Transverse colon (tissue), 4 donors: ENCODE measurements around the gene SCN5A. TPM values are rescaled to one million over a fixed set of nuclear protein-coding genes. Genes with fewer than 3 reads are reported as not detected.

Experiments
- DNase-seq: peaks from one replicate; pipeline ENCODE4 v3.0.0-alpha.2; 2019
- H3K27ac ChIP-seq, 4 donors: fragments of 200-600 bp; sonication (generic); 2 replicates each; pipeline ENCODE4 v1.5.1; 2016 to 2018; ENCODE audit warnings: inconsistent platforms in 4 of 4
- H3K27me3 ChIP-seq: fragments of 200-600 bp; sonication (generic); 2 replicates; pipeline ENCODE4 v1.5.1; 2017; ENCODE audit warnings: inconsistent platforms
- H3K36me3 ChIP-seq, 4 donors: fragments of 200-600 bp; sonication (generic); 2 replicates each; pipeline ENCODE4 v1.5.1; 2017 to 2019; ENCODE audit warnings: inconsistent platforms in 4 of 4
- H3K4me1 ChIP-seq, 4 donors: fragments of 200-600 bp; sonication (generic); 2 replicates each; pipeline ENCODE4 v1.5.1; 2017 to 2020; ENCODE audit warnings: inconsistent platforms in 4 of 4
- H3K4me3 ChIP-seq, 4 donors: fragments of 200-600 bp; sonication (generic); 1 replicate in 1 of 4; 2 replicates in 3 of 4; pipeline versions ENCODE4 v1.5.1 to v1.6.1; 2017 to 2019; ENCODE audit warnings: inconsistent platforms in 4 of 4
- H3K9me3 ChIP-seq, 2 donors: fragments of 200-600 bp; sonication (generic); 2 replicates each; pipeline ENCODE4 v1.5.1; 2017 to 2019; ENCODE audit warnings: inconsistent platforms in 2 of 2
- CTCF ChIP-seq, 5 experiments: fragments of 200-600 bp in 3 of 5; fragments of 450-650 bp in 2 of 5; sonication (generic) in 3 of 5; IDR thresholded peaks; 1 replicate in 2 of 5; 2 replicates in 3 of 5; pipeline ENCODE4 v1.5.1; 2016 to 2017; ENCODE audit warnings: antibody characterized with exemption in 5 of 5, inconsistent platforms in 3 of 5, mild to moderate bottlenecking in 2 of 5, moderate library complexity in 1 of 5
- EP300 ChIP-seq: sonication (generic); formaldehyde crosslinking; IDR thresholded peaks from one replicate; pipeline ENCODE4 v1.6.1; 2017; ENCODE audit warnings: antibody characterized with exemption, low read depth
- POLR2A ChIP-seq: fragments of 450-650 bp; IDR thresholded peaks from one replicate; pipeline ENCODE4 v1.6.1; 2016; ENCODE audit warnings: antibody characterized with exemption, mild to moderate bottlenecking, moderate library complexity
- POLR2AphosphoS5 ChIP-seq, 3 donors: sonication (generic); formaldehyde crosslinking; IDR thresholded peaks; one replicate each; pipeline ENCODE4 v1.6.1; 2016; ENCODE audit warnings: antibody characterized with exemption in 3 of 3
- WGBS, 2 donors: methylation state at CpG; one replicate each; pipeline ENCODE4 v1.1.5; 2018; ENCODE audit warnings: low coverage in 1 of 2; 5-methylcytosine and 5-hydroxymethylcytosine counted together
- in situ Hi-C, 4 donors: fragments of 200-750 bp; cut with MboI; loops; one replicate each; pipeline versions ENCODE4 v1.15.0 to v1.15.1; 2017; ENCODE audit warnings: low sequenced_read_pairs in 3 of 4, low pct_ligation_motif_present in 1 of 4, low pct_unique_long_range_greater_than_20kb in 1 of 4
- intact Hi-C: fragments of 100-400 bp; cut with DNase I; formaldehyde crosslinking; loops from one replicate; pipeline ENCODE4 v1.15.1; 2023; ENCODE audit warnings: low total_unique reads
- total RNA-seq, 4 donors: library from RNA; depleted of rRNA; stranded (reverse); fragments of >200 nt; gene quantifications; one replicate each; pipeline ENCODE4 v1.1.0, GENCODE V29; 2016

The SCN5A gene
- total RNA-seq, 4 donors from 2014 or later: 0.16 to 0.27 TPM; not detected in 2

GRCh38 chr3:38638354-38638753 is 11.1 kb downstream of the SCN5A start:
- intact Hi-C loops: no loop called here
- no peak overlapping the region for H3K4me3 ChIP-seq
- 79% methylated on average over 2 of the region's 2 CpGs; no CpG with 5 or more reads in 1 of the 2 donors for WGBS, 2 donors

GRCh38 chr3:38637906-38638305 is 11.6 kb downstream of the SCN5A start:
- Histone ChIP-seq H3K4me1 (no peaks in the 10 kb centered on the region), H3K4me3 (no peak overlapping the region), H3K36me3 (no peaks in the 10 kb centered on the region), H3K27me3 (no peaks in the 10 kb centered on the region), H3K9me3 (no peaks in the 10 kb centered on the region), H3K27ac (no peak overlapping the region)
- in situ Hi-C loops: no loop called here
- intact Hi-C loops: no loop called here
- DNase-seq: no peak
- WGBS, 2 donors: 53% methylated on average over 5 of the region's 5 CpGs; no CpG with 5 or more reads in 1 of the 2 donors
- no peak for TF ChIP-seq EP300
- no peak for TF ChIP-seq POLR2A
- TF ChIP-seq POLR2AphosphoS5 (IDR thresholded peaks at IDR 0.05): no peak
- TF ChIP-seq CTCF (IDR thresholded peaks at IDR 0.05): no peak

More at GRCh38 chr3:38638354-38638753, 11.1 kb downstream of the SCN5A start:
- in situ Hi-C loops: no loop called here
- H3K4me1 ChIP-seq: no peaks in the 10 kb centered on the region
- DNase-seq: no peak
- no peaks in the 10 kb centered on the region for H3K9me3 ChIP-seq
- TF ChIP-seq POLR2A (no peak), CTCF (IDR thresholded peaks at IDR 0.05) (no peak), EP300 (no peak), POLR2AphosphoS5 (IDR thresholded peaks at IDR 0.05) (no peak)
- no peak overlapping the region for H3K27ac ChIP-seq
- no peaks in the 10 kb centered on the region for H3K36me3 ChIP-seq
- H3K27me3 ChIP-seq: no peaks in the 10 kb centered on the region

DNA sequence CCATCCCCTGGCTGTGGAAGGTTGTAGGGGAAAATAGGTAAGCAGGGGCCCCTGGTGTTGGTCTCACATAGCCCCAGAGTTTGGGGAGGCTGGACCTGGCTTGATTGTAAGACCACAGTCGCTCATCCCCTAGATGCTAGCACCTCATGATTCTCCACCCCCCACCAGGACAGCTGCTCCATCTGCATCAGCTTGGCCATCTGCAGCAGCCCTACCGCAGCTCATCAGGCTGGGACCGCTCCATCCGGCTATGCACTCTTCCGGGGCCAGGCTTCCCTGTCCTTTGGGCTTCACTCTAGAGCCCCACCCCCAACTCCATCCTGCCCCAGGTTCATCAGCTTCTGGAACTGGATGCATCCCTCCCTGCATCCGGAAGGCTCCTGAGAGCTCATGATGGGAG is 12.6 kb downstream of the SCN5A start:
- Histone ChIP-seq H3K4me1 (no peaks in the 10 kb centered on the region), H3K27ac (no peak overlapping the region), H3K9me3 (no peaks in the 10 kb centered on the region), H3K4me3 (no peak overlapping the region), H3K36me3 (no peaks in the 10 kb centered on the region), H3K27me3 (no peaks in the 10 kb centered on the region)
- 83% methylated on average over 6 of the region's 6 CpGs; no CpG with 5 or more reads in 1 of the 2 donors for WGBS, 2 donors
- in situ Hi-C loops: no loop called here
- TF ChIP-seq CTCF (IDR thresholded peaks at IDR 0.05) (no peak), POLR2A (no peak), EP300 (no peak), POLR2AphosphoS5 (IDR thresholded peaks at IDR 0.05) (no peak)
- intact Hi-C loops: no loop called here
- DNase-seq: no peak

DNA sequence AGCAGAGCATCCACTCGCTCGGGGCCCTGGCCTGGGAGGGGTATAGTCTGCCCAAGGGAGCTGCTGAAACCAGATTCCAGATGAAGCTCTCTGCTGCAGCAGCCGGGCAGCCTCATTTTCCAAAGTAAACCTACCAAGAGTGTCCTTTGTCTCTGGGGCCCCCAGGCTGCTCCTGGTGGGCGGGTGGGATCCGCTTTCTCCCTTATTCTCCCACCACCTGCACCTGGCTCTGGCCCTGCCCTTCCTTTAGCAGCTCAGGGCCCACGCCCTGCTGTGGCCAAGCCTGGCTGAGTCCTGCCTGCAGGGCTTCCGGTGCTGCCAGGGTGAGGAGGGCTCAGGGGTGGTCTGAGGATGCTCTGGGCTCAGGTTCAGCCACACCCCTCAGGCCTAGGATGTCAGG is 13.0 kb downstream of the SCN5A start:
- Histone ChIP-seq H3K36me3 (no peaks in the 10 kb centered on the region), H3K9me3 (no peaks in the 10 kb centered on the region), H3K27ac (no peak overlapping the region), H3K27me3 (no peaks in the 10 kb centered on the region), H3K4me1 (no peaks in the 10 kb centered on the region), H3K4me3 (no peak overlapping the region)
- intact Hi-C loops (no loop called here), in situ Hi-C loops (no loop called here)
- WGBS, 2 donors: 62% methylated on average over 6 of the region's 7 CpGs; no CpG with 5 or more reads in 1 of the 2 donors
- no peak for DNase-seq
- no peak for TF ChIP-seq EP300
- no peak for TF ChIP-seq POLR2AphosphoS5 (IDR thresholded peaks at IDR 0.05)
- no peak for TF ChIP-seq POLR2A
- TF ChIP-seq CTCF (IDR thresholded peaks at IDR 0.05): no peak
